Glutamatergic neuron (in vitro differentiated cells): ENCODE results near the gene RNF126. TPM values are rescaled to one million over a fixed set of nuclear protein-coding genes. Genes with fewer than 3 reads are reported as not detected.

ENCODE experiments used
- DNase-seq: peaks from one replicate; pipeline ENCODE4 v3.0.0; 2022
- H3K27ac Mint-ChIP-seq: one replicate; pipeline ENCODE4 v1.8.0; 2020; ENCODE audit warnings: mild to moderate bottlenecking, mixed read lengths, inconsistent platforms; ENCODE audit not compliant: unreplicated experiment
- H3K27me3 Mint-ChIP-seq: one replicate; pipeline ENCODE4 v1.8.0; 2020; ENCODE audit warnings: mild to moderate bottlenecking, moderate library complexity, mixed read lengths, inconsistent platforms; ENCODE audit not compliant: unreplicated experiment
- H3K36me3 Mint-ChIP-seq: one replicate; pipeline ENCODE4 v1.8.0; 2020; ENCODE audit warnings: mild to moderate bottlenecking, mixed read lengths, inconsistent platforms; ENCODE audit not compliant: unreplicated experiment
- H3K4me1 Mint-ChIP-seq: one replicate; pipeline ENCODE4 v1.8.0; 2020; ENCODE audit warnings: mild to moderate bottlenecking, low read depth, mixed read lengths, inconsistent platforms; ENCODE audit not compliant: unreplicated experiment
- H3K4me3 Mint-ChIP-seq: one replicate; pipeline ENCODE4 v1.8.0; 2020; ENCODE audit warnings: mild to moderate bottlenecking, mixed read lengths, inconsistent platforms; ENCODE audit not compliant: unreplicated experiment
- H3K9me3 Mint-ChIP-seq: one replicate; pipeline ENCODE4 v1.8.0; 2020; ENCODE audit warnings: mild to moderate bottlenecking, moderate library complexity, mixed read lengths, inconsistent platforms; ENCODE audit not compliant: unreplicated experiment
- CTCF ChIP-seq: fragments of 200-600 bp; sonication (generic); IDR thresholded peaks from one replicate; pipeline ENCODE4 v1.5.0; 2021; ENCODE audit not compliant: partially characterized antibody, unreplicated experiment
- total RNA-seq: library from RNA; stranded (reverse); fragmentation: NEBNext Ultra II Directional; extraction: Animal tissue kit (Norgen Biotek cat#: 25700); gene quantifications from one replicate; pipeline ENCODE4 v1.2.1, GENCODE V29; 2021; ENCODE audit not compliant: unreplicated experiment

The RNF126 gene
- total RNA-seq, 1 donor from 2014 or later = 51.7 TPM

DNA sequence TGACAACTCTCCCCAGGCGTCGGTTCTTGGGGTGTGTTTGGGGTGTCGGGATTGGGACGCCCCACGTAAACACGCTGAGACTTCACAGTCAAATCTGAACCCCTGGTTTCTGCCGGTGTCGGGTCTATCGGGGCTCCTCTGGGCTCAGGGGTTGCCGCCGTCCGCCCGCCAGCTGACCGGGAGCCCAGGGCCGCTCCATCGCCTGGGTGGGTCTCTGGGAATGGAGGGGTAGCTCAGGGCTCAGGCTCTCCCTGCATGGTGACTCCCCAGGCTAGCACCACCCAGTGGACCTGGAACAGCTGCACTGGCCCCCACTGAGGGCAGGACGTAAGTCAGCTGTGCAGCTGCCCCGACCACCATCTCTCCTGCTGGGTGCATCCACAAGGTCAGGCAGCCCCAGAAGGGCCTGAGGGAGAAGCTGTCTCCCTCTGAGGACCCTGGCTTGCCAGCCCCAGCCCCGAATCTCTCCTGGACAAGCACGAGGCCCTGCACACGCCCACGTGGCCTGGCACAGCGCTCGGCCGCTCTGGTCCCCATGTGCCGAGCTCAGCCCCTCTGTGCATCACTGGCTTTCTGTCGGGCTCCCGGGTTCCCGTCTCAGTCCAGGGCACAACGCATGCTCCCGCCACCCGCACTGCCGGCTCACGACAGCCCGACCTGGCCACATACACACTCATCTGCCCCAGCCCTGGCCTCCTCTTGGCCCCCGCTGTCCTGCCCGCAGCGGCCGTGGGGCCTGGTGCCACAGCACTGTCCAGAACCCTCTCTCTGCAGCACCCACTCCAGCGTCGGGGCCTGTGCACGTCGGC lies 6.1 kb downstream of the RNF126 start:
- H3K36me3 Mint-ChIP-seq = no peaks in the 10 kb centered on the region
- H3K4me3 Mint-ChIP-seq = no peak overlapping the region
- H3K9me3 Mint-ChIP-seq = peaks cover 5% of the 10 kb centered on the region
- H3K27ac Mint-ChIP-seq = no peak overlapping the region
- H3K4me1 Mint-ChIP-seq = peaks cover 16% of the 10 kb centered on the region
- H3K27me3 Mint-ChIP-seq = peaks cover 9% of the 10 kb centered on the region
- TF ChIP-seq CTCF = no peak
- DNase-seq = no peak

DNA sequence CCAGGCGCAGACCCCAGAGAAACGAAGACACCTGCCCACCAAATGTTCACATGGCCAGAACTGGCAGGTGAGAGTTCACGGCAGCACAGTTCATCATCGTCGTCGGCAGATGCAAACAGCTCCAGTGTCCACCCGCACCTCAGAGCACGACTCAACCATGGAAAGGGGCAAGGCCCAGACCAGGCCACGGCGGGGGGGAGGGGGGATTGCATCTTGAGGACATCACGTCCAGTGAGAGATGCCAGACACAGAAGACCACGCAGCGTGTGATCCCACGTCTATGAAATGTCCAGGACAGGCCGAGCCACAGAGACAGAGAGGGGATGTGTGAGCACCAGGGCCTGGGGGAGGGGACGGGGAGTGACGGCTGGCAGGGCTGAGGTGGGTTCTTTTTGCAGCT lies 7.3 kb downstream of the RNF126 start:
- peaks cover 6% of the 10 kb centered on the region for H3K9me3 Mint-ChIP-seq
- H3K4me3 Mint-ChIP-seq = no peak overlapping the region
- H3K4me1 Mint-ChIP-seq = peaks cover 16% of the 10 kb centered on the region
- no peaks in the 10 kb centered on the region for H3K36me3 Mint-ChIP-seq
- no peak for DNase-seq
- no peak for TF ChIP-seq CTCF
- peaks cover 6% of the 10 kb centered on the region for H3K27me3 Mint-ChIP-seq
- H3K27ac Mint-ChIP-seq = peak overlapping the region; percentile 50

DNA sequence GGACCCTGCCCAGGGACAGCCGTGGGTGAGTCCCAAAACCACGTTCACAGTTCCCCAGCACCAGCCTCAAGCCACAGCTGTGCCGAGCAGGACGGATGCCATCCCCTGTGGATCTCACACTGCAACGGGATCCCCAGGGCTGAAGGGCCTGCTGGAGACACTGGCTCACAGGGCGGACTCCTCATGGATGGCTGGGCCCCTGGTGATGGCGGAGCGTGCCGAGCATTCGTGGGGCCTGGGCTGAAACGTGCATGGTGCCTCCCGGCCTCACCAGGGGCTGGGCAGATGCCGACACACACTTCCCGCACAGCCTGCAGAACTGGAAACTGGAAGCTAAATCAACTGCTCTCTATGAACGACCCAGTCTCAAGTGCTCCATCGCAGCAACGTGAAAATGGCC lies 9.6 kb downstream of the RNF126 start:
- Mint-ChIP-seq H3K9me3 (peaks cover 6% of the 10 kb centered on the region), H3K4me1 (peaks cover 11% of the 10 kb centered on the region), H3K36me3 (no peaks in the 10 kb centered on the region), H3K27me3 (peaks cover 4% of the 10 kb centered on the region), H3K4me3 (no peak overlapping the region), H3K27ac (peak overlapping the region; percentile 8)
- no peak for DNase-seq
- TF ChIP-seq CTCF = no peak

DNA sequence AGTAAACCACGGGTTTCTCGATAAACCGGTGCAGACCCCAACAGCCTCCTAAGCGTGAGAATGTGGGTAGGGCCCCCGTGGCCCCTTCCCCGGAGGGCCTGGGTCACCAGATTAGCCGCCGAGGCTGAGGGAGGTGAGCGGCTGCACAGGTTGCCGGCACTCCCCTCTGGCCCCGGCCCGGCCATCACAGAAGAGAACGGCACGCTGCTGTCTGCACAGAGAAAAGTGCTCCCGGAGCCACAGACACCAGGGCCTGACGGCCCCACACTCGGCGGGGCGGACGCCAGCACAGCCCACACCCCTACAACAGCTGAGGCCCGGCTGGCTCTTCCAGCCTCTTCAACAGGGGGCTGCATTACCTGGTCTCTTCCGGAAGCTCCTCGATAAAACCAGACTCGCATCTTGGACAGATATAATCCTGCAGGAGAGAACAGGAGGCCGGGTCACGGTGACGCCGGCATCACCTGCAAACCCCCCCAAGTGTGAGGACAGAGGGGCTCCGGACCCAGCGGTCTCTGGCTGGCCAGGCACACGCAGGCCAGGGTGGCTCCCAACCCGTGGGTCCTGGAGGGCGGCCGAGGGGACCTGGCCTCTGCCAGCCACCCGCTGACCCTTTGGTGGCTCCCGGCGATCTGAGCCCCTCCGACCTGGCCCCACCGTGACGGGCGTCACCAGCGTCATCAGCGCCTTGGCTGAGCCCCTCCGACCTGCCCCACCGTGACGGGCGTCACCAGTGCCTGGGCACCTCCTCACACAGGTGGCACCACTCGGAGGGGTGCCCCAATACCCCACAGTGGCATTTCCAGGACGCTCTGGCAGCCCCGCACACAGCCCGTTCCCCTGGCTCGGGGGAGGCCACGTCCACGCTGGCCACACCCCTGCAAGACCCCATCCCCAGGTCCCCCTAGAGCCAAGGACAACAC lies 10.3 kb downstream of the RNF126 start:
- Mint-ChIP-seq H3K4me3 (no peak overlapping the region), H3K27ac (no peak overlapping the region), H3K27me3 (peaks cover 4% of the 10 kb centered on the region), H3K36me3 (no peaks in the 10 kb centered on the region), H3K4me1 (peaks cover 11% of the 10 kb centered on the region), H3K9me3 (peaks cover 6% of the 10 kb centered on the region)
- TF ChIP-seq CTCF = no peak
- no peak for DNase-seq
